Smooth muscle cell of the coronary artery (primary cell): ENCODE data around the gene DSTN. TPM values are rescaled to one million over a fixed set of nuclear protein-coding genes. Genes with fewer than 3 reads are reported as not detected.

Source experiments
- total RNA-seq: library from RNA; depleted of rRNA; stranded (reverse); fragments of >200 nt; gene quantifications from 2 replicates; pipeline ENCODE4 v1.2.3, GENCODE V29; 2014; ENCODE audit warnings: low replicate concordance

The DSTN gene
- total RNA-seq = 65.3 and 279 TPM in 2 replicates

DNA sequence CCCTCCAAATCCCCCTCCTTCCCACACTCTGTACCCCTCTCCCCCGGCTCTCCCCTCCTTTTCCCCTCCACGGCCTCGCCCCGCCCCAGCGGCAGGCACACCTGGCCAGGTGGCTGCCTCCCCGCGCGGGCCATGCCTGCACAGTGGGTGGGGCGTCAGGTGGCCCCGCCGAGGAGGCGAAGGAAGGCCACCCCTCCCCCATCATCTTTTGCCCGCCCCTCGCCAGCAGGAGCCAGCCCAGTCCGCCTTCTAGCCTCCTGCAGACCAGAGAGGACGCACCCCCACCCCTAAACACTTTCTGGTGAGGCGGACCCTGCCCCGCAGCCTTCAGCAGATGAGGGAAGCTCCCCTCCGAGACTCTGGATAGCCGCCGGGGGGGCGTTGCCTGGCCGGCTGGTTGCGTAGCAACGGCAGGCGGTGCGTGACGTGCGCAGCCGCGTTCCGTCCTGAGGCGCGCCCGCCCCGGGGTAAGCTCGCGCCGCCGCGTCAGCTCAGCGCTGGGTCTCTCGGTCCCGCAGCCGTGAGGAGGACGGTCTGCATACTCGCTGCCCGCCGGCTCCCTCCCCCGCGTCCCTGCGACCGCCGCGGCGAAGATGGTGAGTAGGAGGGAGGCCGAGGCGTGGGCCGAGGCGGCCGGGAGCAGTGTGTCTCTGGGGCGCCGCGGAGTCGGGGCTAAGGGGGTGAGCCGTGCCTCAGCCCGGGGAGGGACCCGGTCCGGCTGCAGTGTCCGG, at the start of gene DSTN:
TSS of gene DSTN (plus strand) at position 460 of the 731 bp plus-strand sequence. CDS start at position 594, 134 bp downstream.

DNA sequence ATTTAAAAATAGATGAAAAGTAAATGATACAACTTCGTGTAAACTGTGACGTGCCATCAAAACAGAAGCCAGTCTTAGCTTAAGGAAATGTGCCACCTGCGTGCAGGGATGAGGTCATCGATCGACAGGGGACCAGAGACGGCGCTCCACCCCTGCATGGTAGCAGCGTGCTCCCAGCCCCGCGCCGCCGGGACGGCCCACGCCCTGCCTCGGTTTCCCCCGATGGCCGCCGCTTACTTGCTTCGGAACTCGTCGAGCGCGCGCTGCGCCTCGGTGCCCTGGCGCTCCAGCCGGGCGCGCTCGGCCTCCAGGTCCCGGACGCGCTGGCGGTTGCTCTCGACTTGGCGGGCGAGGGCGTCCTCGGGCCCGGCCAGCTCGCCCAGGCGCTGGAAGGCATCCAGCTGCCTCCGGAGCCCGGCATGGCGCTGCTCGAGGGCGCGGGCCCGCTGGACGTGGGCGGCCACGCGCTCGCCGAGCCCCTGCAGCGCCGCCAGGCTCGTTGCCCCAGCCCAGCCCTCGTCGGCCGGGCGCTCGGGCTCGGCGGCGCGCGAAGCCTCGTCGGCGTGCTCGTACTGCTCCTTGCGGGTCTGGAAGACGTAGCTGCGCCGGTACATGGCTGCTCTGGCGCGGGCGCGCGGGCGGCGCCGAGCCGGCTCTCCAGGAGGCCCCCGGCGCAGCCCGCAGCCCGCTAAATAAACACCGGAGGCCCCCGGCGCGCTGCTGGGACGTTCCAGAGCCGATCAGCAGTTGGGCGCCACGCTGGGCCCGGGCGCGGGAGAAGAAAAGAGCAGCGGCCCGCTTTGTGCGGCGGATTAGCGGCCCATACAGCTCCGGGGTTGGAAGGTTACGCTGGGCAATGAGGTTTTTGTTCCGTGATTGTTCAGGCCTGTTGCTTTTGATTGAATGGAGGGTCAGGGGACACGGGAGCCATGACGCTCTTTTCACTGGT, 38.9 kb upstream of the DSTN start, which contains the start of gene BFSP1:
TSS of gene BFSP1 (minus strand) at position 664 of the 949 bp plus-strand sequence. CDS start at position 614, 50 bp downstream.

Other genes starting within 250 kb of the DSTN start
- gene BFSP1, start 38.7 kb upstream of the DSTN start, total RNA-seq = 0.35 and 2.5 TPM in 2 replicates
- 131 and 209 TPM in 2 replicates for gene RRBP1, start 112.2 kb downstream of the DSTN start, total RNA-seq
- not detected in 2 replicates for gene BANF2, start 129.9 kb downstream of the DSTN start, total RNA-seq